ENCODE data around the gene RRP8.

DNA sequence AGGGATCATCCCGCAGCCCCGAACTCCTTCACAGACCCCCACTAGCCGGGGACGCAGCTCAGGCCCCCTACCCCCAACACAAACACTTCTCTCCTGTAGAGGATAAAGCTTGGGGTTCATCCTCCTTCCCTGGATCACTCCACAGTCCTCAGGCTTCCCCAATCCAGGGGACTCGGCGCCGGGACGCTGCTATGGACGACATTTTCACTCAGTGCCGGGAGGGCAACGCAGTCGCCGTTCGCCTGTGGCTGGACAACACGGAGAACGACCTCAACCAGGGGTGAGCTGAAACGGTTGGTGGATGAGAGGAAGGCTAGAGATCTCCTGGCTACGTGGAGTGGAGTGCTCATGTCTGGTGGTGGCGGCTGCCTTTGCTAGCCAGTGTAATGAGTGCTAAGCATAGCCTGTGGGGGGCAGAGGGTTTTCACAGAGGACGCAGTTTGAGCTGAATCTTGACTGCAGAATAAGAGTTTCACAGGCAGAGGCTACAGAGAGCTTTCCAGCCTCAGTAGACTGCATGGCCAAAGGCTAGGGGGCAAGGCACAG is 738 bp upstream of the RRP8 start:
- TF ChIP-seq, protein P1, sequence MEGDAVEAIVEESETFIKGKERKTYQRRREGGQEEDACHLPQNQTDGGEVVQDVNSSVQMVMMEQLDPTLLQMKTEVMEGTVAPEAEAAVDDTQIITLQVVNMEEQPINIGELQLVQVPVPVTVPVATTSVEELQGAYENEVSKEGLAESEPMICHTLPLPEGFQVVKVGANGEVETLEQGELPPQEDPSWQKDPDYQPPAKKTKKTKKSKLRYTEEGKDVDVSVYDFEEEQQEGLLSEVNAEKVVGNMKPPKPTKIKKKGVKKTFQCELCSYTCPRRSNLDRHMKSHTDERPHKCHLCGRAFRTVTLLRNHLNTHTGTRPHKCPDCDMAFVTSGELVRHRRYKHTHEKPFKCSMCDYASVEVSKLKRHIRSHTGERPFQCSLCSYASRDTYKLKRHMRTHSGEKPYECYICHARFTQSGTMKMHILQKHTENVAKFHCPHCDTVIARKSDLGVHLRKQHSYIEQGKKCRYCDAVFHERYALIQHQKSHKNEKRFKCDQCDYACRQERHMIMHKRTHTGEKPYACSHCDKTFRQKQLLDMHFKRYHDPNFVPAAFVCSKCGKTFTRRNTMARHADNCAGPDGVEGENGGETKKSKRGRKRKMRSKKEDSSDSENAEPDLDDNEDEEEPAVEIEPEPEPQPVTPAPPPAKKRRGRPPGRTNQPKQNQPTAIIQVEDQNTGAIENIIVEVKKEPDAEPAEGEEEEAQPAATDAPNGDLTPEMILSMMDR (IDR thresholded peaks at IDR 0.05; ENCODE audit: insufficient read depth, low read depth, low read length), result no peak
- TF ChIP-seq EZH2 (IDR thresholded peaks at IDR 0.05; ENCODE audit: insufficient read depth, low read length), result no peak
